KMS-11 (cell line): Measurements from ENCODE around the gene ZKSCAN5.

Experiments used
- H2AFZ ChIP-seq: fragments of 200-600 bp; sonication (generic); 2 replicates; pipeline ENCODE4 v1.6.1; 2016; ENCODE audit warnings: antibody characterized with exemption, mixed run types, low read depth
- H3K27ac ChIP-seq: fragments of 200-600 bp; sonication (generic); 2 replicates; pipeline ENCODE4 v1.6.1; 2016; ENCODE audit warnings: mild to moderate bottlenecking, mixed run types
- H3K27me3 ChIP-seq: fragments of 200-600 bp; sonication (generic); 2 replicates; pipeline ENCODE4 v1.6.1; 2017; ENCODE audit warnings: mild to moderate bottlenecking, low read depth, mixed run types, moderate library complexity; ENCODE audit not compliant: insufficient read depth
- H3K36me3 ChIP-seq: fragments of 200-600 bp; sonication (generic); 2 replicates; pipeline ENCODE4 v1.6.1; 2017; ENCODE audit warnings: mild to moderate bottlenecking, mixed run types; ENCODE audit not compliant: insufficient read depth
- H3K4me1 ChIP-seq: fragments of 200-600 bp; sonication (generic); 2 replicates; pipeline ENCODE4 v1.6.1; 2016; ENCODE audit warnings: mild to moderate bottlenecking, low read depth, mixed run types; ENCODE audit not compliant: poor library complexity, severe bottlenecking
- H3K4me2 ChIP-seq: fragments of 200-600 bp; sonication (generic); 2 replicates; pipeline ENCODE4 v1.7.0; 2016; ENCODE audit warnings: mild to moderate bottlenecking, mixed run types
- H3K4me3 ChIP-seq: fragments of 200-600 bp; sonication (generic); IDR thresholded peaks from 2 replicates; pipeline ENCODE4 v1.6.1; 2017; ENCODE audit warnings: low read depth, low read length, mixed read lengths; ENCODE audit not compliant: insufficient read depth
- H3K79me2 ChIP-seq: fragments of 200-600 bp; sonication (generic); 2 replicates; pipeline ENCODE4 v1.6.1; 2016; ENCODE audit warnings: low read depth, mixed run types; ENCODE audit not compliant: insufficient read depth
- H3K9ac ChIP-seq: fragments of 200-600 bp; sonication (generic); 2 replicates; pipeline ENCODE4 v1.6.1; 2016; ENCODE audit warnings: mild to moderate bottlenecking, mixed run types
- H4K20me1 ChIP-seq: fragments of 200-600 bp; sonication (generic); 2 replicates; pipeline ENCODE4 v1.6.1; 2016; ENCODE audit warnings: mild to moderate bottlenecking, mixed run types; ENCODE audit not compliant: insufficient read depth
- TF ChIP-seq, protein P1 (sequence below): fragments of 200-600 bp; sonication (generic); conservative IDR thresholded peaks from 2 replicates; pipeline ENCODE4 v1.6.1; 2017; ENCODE audit warnings: low read depth, mild to moderate bottlenecking, antibody characterized with exemption, low read length, moderate library complexity, mixed read lengths

The ZKSCAN5 gene

DNA sequence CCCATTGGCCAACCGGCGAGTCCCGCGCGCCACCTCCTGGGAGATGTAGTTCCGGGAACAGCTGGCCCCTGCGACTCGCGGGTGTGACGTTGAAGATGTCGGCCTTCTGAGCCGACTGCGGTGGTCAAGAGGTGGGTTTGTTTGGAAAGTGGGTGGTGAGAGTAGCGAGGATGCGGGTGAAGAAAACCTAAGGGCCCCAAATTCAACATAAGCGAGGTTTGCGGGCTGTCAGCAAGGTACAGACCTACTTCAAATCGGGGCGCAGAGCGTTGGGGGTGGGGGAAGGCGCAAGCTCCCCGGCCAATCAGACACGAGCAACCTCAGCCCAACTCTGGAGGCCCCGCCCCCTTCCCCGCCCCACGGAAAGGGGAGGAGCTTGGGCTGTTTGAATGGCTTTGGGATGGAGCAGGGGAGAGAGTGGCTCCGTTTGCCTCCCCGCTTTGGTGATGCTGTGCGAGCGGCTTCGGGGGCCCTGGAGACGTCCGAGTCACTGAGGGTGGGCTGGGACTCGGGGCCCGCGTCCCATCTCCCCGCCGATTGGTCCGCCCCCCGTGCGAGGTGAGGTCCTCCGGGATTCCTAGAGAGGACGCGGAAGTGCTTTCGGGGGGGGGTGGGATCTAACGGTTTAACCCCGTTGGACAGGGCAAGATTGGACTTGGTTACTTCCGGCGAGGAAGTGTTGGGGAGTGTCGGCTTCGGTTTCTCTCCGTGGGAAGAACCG, at the start of gene ZKSCAN5:
Gene ZKSCAN5, plus strand, starts transcription at position 60 of the 721 bp plus-strand sequence. CDS start 1,383 bp downstream, outside the sequence.
- Histone ChIP-seq H3K9ac (peak within 1 kb of the TSS; percentile 49), H2AFZ (peak within 1 kb of the TSS; percentile 92), H3K79me2 (peaks cover 29% of the 10 kb centered on the region; the same call in 1 of the 2 replicates), H3K4me3 (peak within 1 kb of the TSS; percentile 52), H3K27ac (peak within 1 kb of the TSS; percentile 43), H3K27me3 (no peaks in the 10 kb centered on the region), H3K36me3 (no peaks in the 10 kb centered on the region), H3K4me2 (peak within 1 kb of the TSS; percentile 60), H3K4me1 (peaks cover 21% of the 10 kb centered on the region), H4K20me1 (no peaks in the 10 kb centered on the region)
- TF ChIP-seq, protein P1, sequence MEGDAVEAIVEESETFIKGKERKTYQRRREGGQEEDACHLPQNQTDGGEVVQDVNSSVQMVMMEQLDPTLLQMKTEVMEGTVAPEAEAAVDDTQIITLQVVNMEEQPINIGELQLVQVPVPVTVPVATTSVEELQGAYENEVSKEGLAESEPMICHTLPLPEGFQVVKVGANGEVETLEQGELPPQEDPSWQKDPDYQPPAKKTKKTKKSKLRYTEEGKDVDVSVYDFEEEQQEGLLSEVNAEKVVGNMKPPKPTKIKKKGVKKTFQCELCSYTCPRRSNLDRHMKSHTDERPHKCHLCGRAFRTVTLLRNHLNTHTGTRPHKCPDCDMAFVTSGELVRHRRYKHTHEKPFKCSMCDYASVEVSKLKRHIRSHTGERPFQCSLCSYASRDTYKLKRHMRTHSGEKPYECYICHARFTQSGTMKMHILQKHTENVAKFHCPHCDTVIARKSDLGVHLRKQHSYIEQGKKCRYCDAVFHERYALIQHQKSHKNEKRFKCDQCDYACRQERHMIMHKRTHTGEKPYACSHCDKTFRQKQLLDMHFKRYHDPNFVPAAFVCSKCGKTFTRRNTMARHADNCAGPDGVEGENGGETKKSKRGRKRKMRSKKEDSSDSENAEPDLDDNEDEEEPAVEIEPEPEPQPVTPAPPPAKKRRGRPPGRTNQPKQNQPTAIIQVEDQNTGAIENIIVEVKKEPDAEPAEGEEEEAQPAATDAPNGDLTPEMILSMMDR, result 0 out of 2 replicates have a peak, but pooled peaks have one; percentile 38

DNA sequence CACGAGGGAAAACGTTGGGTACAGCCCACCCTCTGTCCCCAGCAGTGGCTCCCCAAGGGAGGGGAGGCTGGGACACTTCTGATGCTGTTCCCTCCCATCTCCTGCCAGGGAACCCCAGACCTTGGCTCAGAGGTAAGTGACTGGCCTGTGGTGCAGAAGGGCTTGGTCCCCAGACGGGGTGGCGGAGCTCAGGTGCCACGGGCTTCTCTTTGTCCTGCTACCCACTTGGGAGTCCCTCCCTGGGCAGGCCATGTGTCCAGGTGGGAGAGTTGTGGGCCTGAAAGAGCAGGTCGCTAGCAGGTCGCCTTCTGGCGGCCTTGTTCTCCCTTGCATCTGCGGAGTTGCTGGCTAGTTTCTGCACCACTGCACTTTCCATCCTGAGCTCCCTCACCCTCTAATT, 48.6 kb upstream of the ZKSCAN5 start:
- H3K4me2 ChIP-seq, result no peak overlapping the region
- peaks cover 26% of the 10 kb centered on the region for H3K79me2 ChIP-seq
- H4K20me1 ChIP-seq, result peaks cover 12% of the 10 kb centered on the region; the same call in 1 of the 2 replicates
- TF ChIP-seq, protein P1, result no peak
- H3K9ac ChIP-seq, result no peak overlapping the region
- peaks cover 7% of the 10 kb centered on the region; the same call in 1 of the 2 replicates for H3K36me3 ChIP-seq
- H3K27ac ChIP-seq, result no peak overlapping the region
- no peak overlapping the region for H3K4me3 ChIP-seq
- no peak overlapping the region for H2AFZ ChIP-seq
- no peaks in the 10 kb centered on the region for H3K4me1 ChIP-seq
- no peaks in the 10 kb centered on the region for H3K27me3 ChIP-seq

DNA sequence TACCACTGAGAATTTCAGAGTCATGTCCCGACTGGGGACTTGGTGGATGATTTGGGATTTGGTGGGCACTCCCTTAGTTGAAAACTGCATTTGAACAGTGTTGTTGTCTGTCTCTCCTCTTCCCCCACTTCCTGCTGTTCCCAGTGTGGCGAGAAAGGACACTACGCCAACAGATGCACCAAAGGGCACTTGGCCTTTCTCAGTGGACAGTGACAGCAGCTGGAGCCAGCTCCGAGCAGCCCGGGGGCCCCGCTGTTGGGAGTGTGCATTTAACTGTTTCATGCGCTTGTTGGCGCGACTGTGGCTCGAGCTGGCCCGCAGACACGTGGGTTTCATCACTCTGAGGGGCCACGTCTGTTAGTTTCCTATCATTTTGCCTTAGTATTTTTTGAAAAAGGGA, 48.2 kb upstream of the ZKSCAN5 start:
- no peaks in the 10 kb centered on the region for H3K4me1 ChIP-seq
- H3K27me3 ChIP-seq, result no peaks in the 10 kb centered on the region
- H3K27ac ChIP-seq, result no peak overlapping the region
- H3K79me2 ChIP-seq, result peaks cover 30% of the 10 kb centered on the region
- H3K4me2 ChIP-seq, result no peak overlapping the region
- H2AFZ ChIP-seq, result no peak overlapping the region
- no peak overlapping the region for H3K9ac ChIP-seq
- TF ChIP-seq, protein P1, result no peak
- H3K4me3 ChIP-seq, result no peak overlapping the region
- peaks cover 16% of the 10 kb centered on the region; the same call in 1 of the 2 replicates for H4K20me1 ChIP-seq
- H3K36me3 ChIP-seq, result peaks cover 3% of the 10 kb centered on the region; the same call in 1 of the 2 replicates

DNA sequence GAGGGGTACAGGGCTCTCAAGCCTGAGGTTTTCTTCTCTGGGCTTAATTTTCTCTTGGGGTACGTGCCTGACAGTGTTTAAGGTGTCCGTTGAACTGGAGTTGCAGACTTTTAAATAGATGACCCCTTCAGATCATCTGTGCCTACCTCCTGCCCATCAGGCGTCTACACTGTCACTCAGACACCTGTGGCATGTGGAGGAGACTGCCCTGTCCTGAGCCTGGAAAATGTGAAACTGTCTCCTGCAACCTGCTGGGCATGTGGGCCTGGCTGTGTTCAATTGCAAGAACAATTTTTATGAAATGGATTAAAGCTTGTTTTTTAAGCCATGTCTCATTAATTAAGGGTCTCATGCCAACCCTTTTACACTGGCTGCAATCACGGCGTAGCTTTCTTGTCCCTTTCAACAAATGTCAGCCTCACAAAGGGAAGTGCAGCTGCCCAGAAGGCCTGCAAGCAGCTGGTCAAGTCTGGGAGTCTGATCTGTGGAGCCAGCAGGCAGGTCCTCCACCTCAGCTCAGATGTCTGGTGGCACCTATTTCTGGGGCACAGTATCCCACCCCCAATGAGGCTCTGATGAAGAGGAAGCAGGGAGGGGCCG, 47.3 kb upstream of the ZKSCAN5 start:
- Histone ChIP-seq H3K27ac (no peak overlapping the region), H3K4me3 (no peak overlapping the region), H3K36me3 (peaks cover 3% of the 10 kb centered on the region; the same call in 1 of the 2 replicates), H4K20me1 (peaks cover 16% of the 10 kb centered on the region; the same call in 1 of the 2 replicates), H3K9ac (no peak overlapping the region), H2AFZ (no peak overlapping the region), H3K79me2 (peaks cover 39% of the 10 kb centered on the region), H3K4me1 (no peaks in the 10 kb centered on the region), H3K27me3 (no peaks in the 10 kb centered on the region), H3K4me2 (no peak overlapping the region)
- TF ChIP-seq, protein P1, result no peak
